GM12892 (cell line): ENCODE data around the gene USPL1.

Source experiments
- POLR2A ChIP-seq: IDR thresholded peaks from 2 replicates; pipeline ENCODE4 v1.6.1; 2011; ENCODE audit warnings: low read depth, low read length, control low read depth
- TAF1 ChIP-seq: IDR thresholded peaks from 2 replicates; pipeline ENCODE4 v1.6.1; 2011; ENCODE audit warnings: low read depth, mild to moderate bottlenecking, control low read depth, low read length, borderline replicate concordance

DNA sequence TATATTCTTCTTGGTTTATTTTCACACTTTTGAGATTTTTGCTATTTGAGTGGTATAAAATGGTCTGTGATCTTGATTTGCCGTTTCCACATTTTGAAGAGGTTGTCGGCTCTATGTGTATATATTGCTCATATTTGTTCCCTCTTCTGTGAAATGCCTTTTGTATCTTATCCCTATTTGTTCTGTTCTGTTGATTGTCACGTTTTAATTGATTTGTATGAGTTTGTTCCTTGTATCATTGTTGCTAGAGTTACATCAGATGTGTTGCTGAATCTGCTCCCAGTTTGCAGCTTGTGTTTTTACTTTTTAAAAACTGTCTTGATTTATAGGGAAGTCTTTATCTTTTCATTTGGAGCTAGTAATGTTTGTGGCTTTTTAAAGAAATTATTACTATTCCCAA lies 17.1 kb downstream of the USPL1 start:
- TF ChIP-seq TAF1 (no peak), POLR2A (no peak)
